Ramos (cell line): ENCODE data around the gene PPAT.
"Not testable (repeated sequence)": the region's sequence is repeated elsewhere in the genome, so short reads cannot be mapped to it uniquely, and the experiment has no call there.

Experiments used
- in situ Hi-C: fragments of 300-500 bp; cut with MboI; formaldehyde crosslinking; loops from one replicate; pipeline ENCODE4 v1.14.3; 2022; ENCODE audit warnings: low sequenced_read_pairs; ENCODE audit not compliant: unreplicated experiment

PPAT gene

DNA sequence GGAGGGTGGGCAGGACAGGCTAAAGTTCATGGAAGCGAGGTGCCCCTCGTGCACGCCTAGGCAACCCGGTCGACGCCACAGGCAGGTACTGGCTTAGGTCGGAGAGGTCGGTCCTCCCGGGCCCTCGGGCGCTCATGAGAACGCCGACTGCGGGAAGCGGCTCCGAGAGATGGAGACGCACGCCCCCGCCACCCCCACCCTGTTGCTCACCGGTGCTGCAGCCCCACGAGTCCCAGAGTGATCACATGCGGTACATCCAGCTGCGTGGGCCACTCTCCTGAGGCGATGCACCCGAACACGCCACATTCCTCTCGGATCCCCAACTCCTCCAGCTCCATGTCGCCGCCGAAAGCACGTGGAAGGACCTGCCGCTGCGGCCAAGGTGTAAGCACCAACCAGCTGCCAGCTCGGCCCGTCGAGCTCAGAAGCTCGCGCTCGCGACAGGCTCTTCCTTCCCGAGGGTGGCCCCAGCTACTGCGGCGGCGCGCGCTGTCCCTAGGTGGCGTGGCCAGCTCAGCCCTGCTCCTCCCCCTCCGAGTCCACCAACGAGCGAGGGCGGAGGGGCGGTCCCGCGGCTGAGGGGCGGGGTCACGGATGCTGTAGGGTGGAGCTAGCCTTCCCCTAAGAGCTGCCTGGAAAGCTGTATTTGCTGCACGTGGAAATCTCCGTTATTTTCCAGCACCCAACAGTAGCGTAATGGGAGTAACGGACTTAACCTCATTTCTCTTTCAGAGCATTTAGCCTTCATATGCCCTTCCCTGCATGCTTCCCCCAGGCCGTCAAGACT lies at the start of gene PPAT:
PPAT (minus strand) TSS at position 476 of the 787 bp plus-strand sequence; CDS start at position 338, 138 bp downstream.
- in situ Hi-C loops, result no loop called here

- in situ Hi-C loops, result no loop called here
These were observed 45.3 kb upstream of the PPAT start for GRCh38 chr4:56480691-56481090.

DNA sequence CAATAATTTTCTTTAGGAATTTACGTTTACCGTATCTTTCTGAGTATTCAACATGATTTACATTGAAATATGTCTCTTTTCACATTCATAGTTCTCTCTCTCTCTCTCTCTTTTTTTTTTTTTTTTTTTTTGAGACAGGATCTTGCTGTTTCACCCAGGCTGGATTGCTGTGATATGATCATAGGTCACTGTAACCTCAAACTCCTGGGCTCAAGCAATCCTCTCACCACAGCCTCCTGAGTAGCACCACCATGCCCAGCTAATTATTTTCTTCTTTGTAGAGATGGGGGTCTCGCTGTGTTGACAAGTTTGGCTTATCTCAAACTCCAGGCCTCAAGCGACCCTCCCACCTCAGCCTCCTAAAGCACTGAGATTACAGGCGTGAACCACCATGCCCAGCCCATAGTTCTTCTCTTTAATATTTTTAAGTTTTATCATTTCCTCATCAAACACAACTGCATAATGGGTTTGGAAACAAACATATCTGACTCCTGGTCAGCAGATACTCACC lies 41.8 kb upstream of the PPAT start:
- in situ Hi-C loops, result no loop called here

DNA sequence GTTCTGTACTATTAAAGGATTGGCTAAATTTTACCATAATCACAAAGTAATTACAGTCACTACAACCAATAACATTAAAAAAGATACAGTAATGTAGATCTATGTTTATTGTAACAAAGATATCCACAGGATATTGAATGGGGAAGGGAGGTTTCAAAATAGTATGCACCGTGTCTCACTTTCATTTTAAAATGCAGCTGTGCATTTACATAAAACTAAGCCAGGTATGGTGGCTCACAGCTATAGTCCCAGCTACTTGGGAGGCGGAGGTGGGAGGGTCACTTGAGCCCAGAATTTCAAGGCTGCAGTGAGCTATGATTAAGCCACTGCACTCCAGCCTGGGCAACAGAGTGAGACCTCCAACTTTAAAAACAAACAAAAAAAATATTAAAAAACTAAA lies 40.5 kb upstream of the PPAT start:
- in situ Hi-C loops, result no loop called here

DNA sequence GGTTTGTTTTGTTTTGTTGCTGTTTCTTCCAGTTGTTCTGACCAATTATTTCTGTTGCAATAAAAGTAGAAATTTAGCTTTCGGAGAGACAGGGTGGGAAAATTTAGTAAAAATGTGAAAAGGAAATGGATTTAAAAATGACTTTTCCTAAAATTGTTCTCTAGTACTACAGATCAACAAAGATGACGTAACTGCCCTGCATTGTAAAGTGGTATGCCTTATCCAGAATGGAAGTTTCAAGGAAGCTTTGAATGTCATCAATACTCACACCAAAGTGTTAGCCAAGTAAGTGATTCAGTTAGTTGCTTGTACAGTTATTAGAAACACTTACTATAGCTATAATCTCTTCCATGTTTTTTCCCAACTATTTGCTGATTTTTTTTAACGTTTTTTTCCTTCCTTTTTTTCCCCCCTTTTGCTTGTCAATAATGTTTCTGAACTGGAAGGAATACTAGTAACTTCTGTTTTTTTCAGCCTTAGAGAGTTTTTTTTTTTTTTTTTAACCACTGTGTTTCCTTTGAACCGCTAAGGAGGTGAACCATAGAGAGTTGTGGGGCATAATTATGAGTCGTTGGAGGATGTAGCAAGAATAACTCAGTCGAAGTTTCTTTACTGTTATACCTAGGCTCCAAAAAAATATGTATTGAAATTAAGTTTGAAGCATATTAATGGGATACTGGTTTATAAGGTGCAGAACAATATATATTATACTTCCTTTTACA lies 34.2 kb upstream of the PPAT start:
- in situ Hi-C loops, result no loop called here

GRCh38 chr4:56468097-56468422 lies 32.6 kb upstream of the PPAT start:
- in situ Hi-C loops, result no loop called here

DNA sequence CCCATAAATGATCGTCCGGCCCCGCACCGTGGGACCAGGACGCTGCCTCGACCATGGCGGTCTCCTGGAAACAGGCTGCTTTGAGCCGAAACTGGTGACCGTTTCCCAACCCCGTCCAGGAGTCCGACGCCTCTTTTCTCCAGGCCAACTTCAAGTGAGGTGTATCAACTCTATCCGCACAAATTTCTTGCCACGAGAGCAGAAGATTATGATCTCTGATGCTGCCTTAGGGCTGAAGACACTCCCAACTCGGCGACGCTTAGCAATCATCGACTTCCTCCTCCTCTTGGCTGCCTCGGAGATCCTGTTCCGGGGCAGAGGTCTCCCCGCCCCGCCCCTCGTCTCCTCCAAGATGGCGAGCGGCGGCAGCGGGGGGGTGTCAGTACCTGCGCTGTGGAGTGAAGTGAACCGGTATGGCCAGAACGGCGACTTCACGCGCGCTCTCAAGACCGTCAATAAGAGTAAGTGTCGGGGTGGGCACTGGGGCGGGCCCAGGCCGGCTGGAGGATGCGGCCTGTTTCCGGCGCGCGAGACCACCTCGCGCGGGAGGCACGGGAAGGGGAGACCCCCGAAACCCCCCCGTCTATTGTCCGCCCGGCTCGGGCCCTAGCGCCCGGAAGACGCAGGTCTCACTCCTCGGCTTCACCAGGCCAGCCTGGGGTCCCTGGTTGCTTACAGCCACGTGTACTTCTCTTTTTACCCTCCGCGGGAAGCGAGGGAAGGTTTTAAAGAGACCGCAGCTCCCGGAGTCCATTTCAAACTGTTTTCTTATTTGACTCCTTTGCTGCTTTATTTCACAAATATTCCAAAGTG lies 32.1 kb upstream of the PPAT start, which contains the start of gene SRP72:
SRP72 (plus strand) TSS at position 334 of the 813 bp plus-strand sequence; CDS start at position 353, 19 bp downstream.
- in situ Hi-C loops, result no loop called here

DNA sequence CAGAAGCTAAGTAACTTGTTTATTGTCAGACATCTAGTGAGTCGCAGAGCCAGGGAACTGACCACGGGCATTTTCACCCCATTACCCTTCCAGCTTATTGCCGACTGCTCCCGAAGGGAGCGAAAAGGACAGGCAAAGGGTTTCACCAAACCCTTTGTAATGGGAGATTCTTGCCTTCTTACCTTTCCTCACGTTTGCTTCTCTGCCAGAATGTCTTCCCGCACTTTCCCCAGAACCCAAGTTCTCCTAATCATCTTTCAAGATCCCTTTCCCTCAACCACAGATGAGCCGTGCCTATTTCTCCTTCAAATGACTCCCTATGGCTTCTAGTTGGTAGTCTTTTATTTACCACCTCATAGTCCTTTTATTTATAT lies 31.5 kb upstream of the PPAT start:
- in situ Hi-C loops, result no loop called here

- in situ Hi-C loops, result not testable (repeated sequence)
These were observed 30.9 kb upstream of the PPAT start for GRCh38 chr4:56466296-56466761.

- in situ Hi-C loops, result no loop called here
These were observed 30.3 kb upstream of the PPAT start for GRCh38 chr4:56465599-56466295.

- in situ Hi-C loops, result no loop called here
These were observed 29.2 kb upstream of the PPAT start for GRCh38 chr4:56464581-56464980.

- in situ Hi-C loops, result no loop called here
These were observed 28.3 kb upstream of the PPAT start for GRCh38 chr4:56463711-56464110.

DNA sequence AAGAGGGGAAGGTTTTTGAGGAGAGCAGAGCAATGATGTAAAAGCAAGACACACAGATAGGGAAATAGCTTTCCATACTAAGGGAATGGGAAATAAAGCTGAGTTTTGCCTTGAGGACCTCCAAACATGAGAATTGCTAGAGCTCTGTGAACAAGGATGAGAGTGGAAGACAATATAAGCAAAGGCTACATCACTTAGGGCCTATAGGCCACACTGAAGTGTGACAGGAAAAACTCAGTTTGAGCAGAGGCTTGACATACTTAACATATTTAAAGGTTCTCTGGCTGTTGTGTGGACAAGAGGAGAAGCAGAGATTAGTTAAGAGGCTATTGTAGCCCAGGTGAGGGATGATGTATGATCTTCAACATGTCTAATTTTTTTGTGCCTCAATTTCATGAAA lies 26.7 kb upstream of the PPAT start:
- in situ Hi-C loops, result no loop called here

DNA sequence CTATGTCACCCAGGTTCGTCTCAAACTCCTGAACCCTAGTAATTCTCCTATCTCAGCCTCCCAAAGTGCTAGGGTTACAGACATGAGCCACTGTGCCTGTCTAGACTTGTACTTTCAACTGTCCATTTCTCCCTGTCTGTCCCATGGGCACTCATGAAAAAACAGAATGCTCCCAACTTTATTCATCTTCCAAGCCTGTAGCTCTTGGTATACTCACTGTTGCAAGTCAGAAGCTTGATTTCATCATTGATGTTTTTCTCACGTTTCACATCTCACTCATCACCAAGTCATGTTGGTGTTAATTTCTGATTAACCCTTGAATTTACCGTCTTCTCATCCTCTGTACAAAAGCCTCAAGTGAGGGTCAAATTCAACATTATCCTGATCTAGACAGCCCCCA lies 24.7 kb upstream of the PPAT start:
- in situ Hi-C loops, result no loop called here

GRCh38 chr4:56450342-56450741 lies 14.9 kb upstream of the PPAT start:
- in situ Hi-C loops, result no loop called here

DNA sequence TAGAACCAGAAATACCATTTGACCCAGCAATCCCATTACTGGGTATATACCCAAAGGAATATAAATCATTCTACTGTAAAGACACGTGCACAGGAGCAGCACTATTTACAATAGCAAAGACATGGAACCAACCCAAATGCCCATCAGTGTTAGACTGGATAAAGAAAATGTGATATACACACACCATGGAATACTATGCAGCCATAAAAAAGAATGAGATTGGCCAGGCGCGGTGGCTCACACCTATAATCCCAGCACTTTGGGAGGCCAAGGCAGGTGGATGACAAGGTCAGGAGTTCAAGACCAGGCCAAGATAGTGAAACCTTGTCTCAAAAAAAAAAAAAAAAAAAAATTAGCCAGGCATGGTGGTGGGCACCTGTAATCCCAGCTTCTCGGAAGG lies 14.1 kb upstream of the PPAT start:
- in situ Hi-C loops, result not testable (repeated sequence)

DNA sequence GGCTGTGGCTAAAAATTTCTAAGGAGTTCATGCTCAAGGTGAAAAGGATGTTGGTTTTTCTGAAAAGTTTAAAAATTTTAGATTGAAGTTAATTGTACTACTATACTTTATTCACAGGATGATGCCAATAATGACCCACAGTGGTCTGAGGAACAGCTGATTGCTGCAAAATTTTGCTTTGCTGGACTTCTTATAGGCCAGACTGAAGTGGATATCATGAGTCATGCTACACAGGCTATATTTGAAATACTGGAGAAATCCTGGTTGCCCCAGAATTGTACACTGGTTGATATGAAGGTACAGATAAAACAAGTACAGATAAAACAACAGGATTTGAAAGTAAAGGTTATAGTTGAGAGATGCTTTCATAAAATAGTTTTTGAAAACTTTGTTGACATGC lies 12.9 kb upstream of the PPAT start:
- in situ Hi-C loops, result no loop called here

- in situ Hi-C loops, result no loop called here
These were observed 10.3 kb upstream of the PPAT start for GRCh38 chr4:56445699-56446098.

- in situ Hi-C loops, result no loop called here
These were observed 9.3 kb upstream of the PPAT start for GRCh38 chr4:56444719-56445118.

DNA sequence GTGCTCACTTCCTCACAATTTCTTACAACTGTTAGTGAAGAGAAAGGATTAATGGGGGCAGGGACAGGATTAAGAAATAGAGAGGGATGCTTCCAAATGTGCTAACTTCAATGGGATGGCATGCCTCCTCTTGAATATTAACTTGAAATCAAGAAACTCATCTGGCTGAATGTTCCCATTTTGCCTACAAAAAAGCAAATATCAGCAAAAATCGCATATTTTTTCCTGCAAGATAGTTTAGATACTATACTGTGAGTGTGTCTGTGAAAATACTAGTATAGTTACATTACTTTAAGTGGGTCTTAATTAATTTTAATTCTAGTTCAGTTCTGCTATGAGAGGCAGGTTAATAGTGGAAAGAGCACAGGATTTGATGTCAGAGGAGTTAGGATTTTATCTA lies 5.6 kb upstream of the PPAT start:
- in situ Hi-C loops, result no loop called here
